ENCODE data around the gene P3H2.

P3H2 gene

GRCh38 chr3:190056742-190057141 lies 64.0 kb downstream of the P3H2 start:
- DNase-seq (ENCODE audit: low spot score in 2 of 2) (no peak), ATAC-seq (replicated peaks; ENCODE audit: extremely low read depth, poor library complexity, severe bottlenecking) (no peak)
- H3K4me3 Mint-ChIP-seq, result no peak overlapping the region
- H3K27me3 Mint-ChIP-seq, result peaks cover 26% of the 10 kb centered on the region
- no peak overlapping the region for H3K27ac Mint-ChIP-seq (ENCODE audit: low read depth)
- H3K9me3 Mint-ChIP-seq, result no peaks in the 10 kb centered on the region
- H3K4me1 Mint-ChIP-seq, result no peaks in the 10 kb centered on the region
- H3K36me3 Mint-ChIP-seq (ENCODE audit: insufficient read depth), result peaks cover 2% of the 10 kb centered on the region

DNA sequence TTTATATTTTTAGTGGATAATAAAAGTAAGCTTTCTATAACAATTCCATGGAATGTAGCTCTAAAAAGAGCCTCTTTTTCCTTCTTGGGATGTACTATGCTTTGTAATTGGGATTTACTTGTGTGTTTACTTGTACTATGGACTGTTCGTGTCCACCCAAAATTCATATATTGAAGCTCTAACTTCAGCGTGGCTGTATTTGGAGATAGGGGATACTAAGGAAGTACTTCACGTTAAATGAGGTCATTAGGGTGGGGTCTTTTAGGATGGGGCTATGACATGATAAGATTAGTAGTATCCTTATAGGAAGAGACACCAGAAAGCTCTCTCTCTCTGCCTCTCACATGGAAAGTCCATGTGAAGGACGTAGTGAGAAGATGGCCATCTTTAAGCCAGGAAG lies 64.9 kb downstream of the P3H2 start:
- Mint-ChIP-seq H3K4me3 (no peak overlapping the region), H3K4me1 (no peaks in the 10 kb centered on the region), H3K36me3 (ENCODE audit: insufficient read depth) (peaks cover 2% of the 10 kb centered on the region), H3K27me3 (peaks cover 26% of the 10 kb centered on the region), H3K9me3 (no peaks in the 10 kb centered on the region), H3K27ac (ENCODE audit: low read depth) (no peak overlapping the region)
- no peak for ATAC-seq (replicated peaks; ENCODE audit: extremely low read depth, poor library complexity, severe bottlenecking)
- no peak for DNase-seq (ENCODE audit: low spot score in 2 of 2)

DNA sequence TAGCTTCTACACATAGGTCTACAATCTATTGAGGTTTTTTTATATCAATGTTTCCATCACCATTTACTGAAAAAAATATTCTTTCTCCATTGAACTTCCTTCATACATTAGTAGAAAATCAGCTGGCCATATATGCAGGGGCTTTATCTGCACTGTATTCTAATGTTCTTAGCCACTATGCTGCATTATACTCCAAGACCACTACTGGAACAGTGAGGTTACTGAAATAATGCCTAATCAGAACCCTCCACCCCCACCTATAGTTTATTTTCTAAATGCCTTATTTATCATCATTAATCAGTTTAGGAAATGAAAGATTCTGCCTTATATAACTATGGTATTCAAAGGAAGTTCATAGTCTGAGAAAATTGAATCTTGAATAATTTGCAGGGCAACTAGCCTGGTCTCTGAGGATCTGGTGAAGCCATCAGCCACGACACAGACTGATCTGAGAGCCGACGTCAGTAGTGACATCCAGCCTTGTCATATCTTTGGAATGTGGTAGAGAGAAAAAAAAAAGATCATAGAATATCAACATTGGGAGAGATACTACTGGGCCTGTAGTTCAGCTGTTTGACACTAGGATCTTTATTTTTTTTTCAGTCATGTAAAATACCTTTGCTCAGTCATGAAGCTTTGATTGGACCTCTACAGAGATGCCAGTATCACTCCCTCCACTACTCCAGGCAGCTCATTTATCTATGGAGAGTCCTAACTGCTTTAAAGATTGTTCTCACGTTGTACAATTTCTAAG lies 66.6 kb downstream of the P3H2 start:
- Mint-ChIP-seq H3K4me1 (no peaks in the 10 kb centered on the region), H3K9me3 (no peaks in the 10 kb centered on the region), H3K27me3 (peaks cover 29% of the 10 kb centered on the region), H3K36me3 (ENCODE audit: insufficient read depth) (peaks cover 2% of the 10 kb centered on the region), H3K27ac (ENCODE audit: low read depth) (no peak overlapping the region), H3K4me3 (no peak overlapping the region)
- no peak for ATAC-seq (replicated peaks; ENCODE audit: extremely low read depth, poor library complexity, severe bottlenecking)
- no peak for DNase-seq (ENCODE audit: low spot score in 2 of 2)

GRCh38 chr3:190051641-190052040 lies 69.1 kb downstream of the P3H2 start:
- peaks cover 2% of the 10 kb centered on the region for H3K36me3 Mint-ChIP-seq (ENCODE audit: insufficient read depth)
- peaks cover 37% of the 10 kb centered on the region for H3K27me3 Mint-ChIP-seq
- H3K9me3 Mint-ChIP-seq, result no peaks in the 10 kb centered on the region
- H3K4me3 Mint-ChIP-seq, result no peak overlapping the region
- no peak overlapping the region for H3K27ac Mint-ChIP-seq (ENCODE audit: low read depth)
- no peak for ATAC-seq (replicated peaks; ENCODE audit: extremely low read depth, poor library complexity, severe bottlenecking)
- H3K4me1 Mint-ChIP-seq, result no peaks in the 10 kb centered on the region
- no peak for DNase-seq (ENCODE audit: low spot score in 2 of 2)

- no peak overlapping the region for H3K27ac Mint-ChIP-seq (ENCODE audit: low read depth)
- H3K4me1 Mint-ChIP-seq, result no peaks in the 10 kb centered on the region
- H3K36me3 Mint-ChIP-seq (ENCODE audit: insufficient read depth), result peaks cover 2% of the 10 kb centered on the region
- no peak overlapping the region for H3K4me3 Mint-ChIP-seq
- peaks cover 49% of the 10 kb centered on the region for H3K27me3 Mint-ChIP-seq
- ATAC-seq (replicated peaks; ENCODE audit: extremely low read depth, poor library complexity, severe bottlenecking), result no peak
- no peak for DNase-seq (ENCODE audit: low spot score in 2 of 2)
- no peaks in the 10 kb centered on the region for H3K9me3 Mint-ChIP-seq
These were observed 71.7 kb downstream of the P3H2 start for GRCh38 chr3:190048932-190049441.

- no peaks in the 10 kb centered on the region for H3K9me3 Mint-ChIP-seq
- peaks cover 70% of the 10 kb centered on the region for H3K27me3 Mint-ChIP-seq
- DNase-seq (ENCODE audit: low spot score in 2 of 2), result no peak
- no peak overlapping the region for H3K27ac Mint-ChIP-seq (ENCODE audit: low read depth)
- no peak overlapping the region for H3K4me3 Mint-ChIP-seq
- no peaks in the 10 kb centered on the region for H3K36me3 Mint-ChIP-seq (ENCODE audit: insufficient read depth)
- no peaks in the 10 kb centered on the region for H3K4me1 Mint-ChIP-seq
- ATAC-seq (replicated peaks; ENCODE audit: extremely low read depth, poor library complexity, severe bottlenecking), result no peak
These were observed 75.7 kb downstream of the P3H2 start for GRCh38 chr3:190044974-190045373.

DNA sequence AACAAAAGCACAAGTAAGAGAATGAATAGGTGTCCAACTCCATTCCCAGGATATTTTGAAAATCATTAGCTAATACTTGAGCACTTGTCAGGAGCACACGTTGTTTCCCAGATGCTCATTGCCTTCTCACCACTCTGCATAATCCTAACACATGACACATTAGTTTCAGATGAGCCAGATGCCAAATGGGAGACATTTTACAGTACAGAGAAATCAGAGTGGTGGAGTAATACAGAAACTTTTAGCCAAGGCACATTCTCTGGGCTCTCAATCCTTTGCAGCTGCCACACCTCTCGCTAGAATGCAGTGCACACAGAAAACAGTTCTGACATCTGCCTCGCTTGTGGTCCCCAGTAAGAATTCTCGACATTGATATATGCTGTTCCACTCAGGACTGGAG lies 76.6 kb downstream of the P3H2 start:
- ATAC-seq (replicated peaks; ENCODE audit: extremely low read depth, poor library complexity, severe bottlenecking) (no peak), DNase-seq (ENCODE audit: low spot score in 2 of 2) (no peak)
- Mint-ChIP-seq H3K27ac (ENCODE audit: low read depth) (no peak overlapping the region), H3K4me3 (no peak overlapping the region), H3K36me3 (ENCODE audit: insufficient read depth) (no peaks in the 10 kb centered on the region), H3K4me1 (no peaks in the 10 kb centered on the region), H3K27me3 (peaks cover 75% of the 10 kb centered on the region), H3K9me3 (no peaks in the 10 kb centered on the region)

GRCh38 chr3:190043741-190044140 lies 77.0 kb downstream of the P3H2 start:
- Mint-ChIP-seq H3K4me3 (no peak overlapping the region), H3K9me3 (no peaks in the 10 kb centered on the region), H3K27me3 (peaks cover 71% of the 10 kb centered on the region), H3K27ac (ENCODE audit: low read depth) (no peak overlapping the region), H3K36me3 (ENCODE audit: insufficient read depth) (no peaks in the 10 kb centered on the region), H3K4me1 (no peaks in the 10 kb centered on the region)
- no peak for DNase-seq (ENCODE audit: low spot score in 2 of 2)
- ATAC-seq (replicated peaks; ENCODE audit: extremely low read depth, poor library complexity, severe bottlenecking), result no peak

DNA sequence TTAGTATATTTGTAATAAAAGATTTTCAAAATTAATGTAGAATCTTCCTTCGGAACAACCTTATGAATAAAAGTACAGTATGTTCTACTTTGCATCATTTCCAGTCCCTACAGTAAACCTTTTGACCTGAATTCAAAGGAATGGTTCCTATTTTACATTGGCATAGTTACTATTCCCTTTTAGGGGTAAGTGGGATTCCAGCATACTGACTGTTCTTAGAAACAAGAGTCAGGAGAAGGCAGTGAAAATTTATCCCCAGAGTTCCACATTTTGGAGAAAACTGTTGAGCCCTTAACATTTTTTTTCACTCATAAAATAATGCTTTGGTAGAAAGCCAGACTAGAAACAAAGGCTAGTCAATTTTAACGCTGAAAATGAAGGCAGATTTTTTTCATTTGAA lies 78.1 kb downstream of the P3H2 start:
- Mint-ChIP-seq H3K4me1 (no peaks in the 10 kb centered on the region), H3K9me3 (no peaks in the 10 kb centered on the region), H3K4me3 (no peak overlapping the region), H3K36me3 (ENCODE audit: insufficient read depth) (no peaks in the 10 kb centered on the region), H3K27me3 (peaks cover 64% of the 10 kb centered on the region), H3K27ac (ENCODE audit: low read depth) (no peak overlapping the region)
- ATAC-seq (replicated peaks; ENCODE audit: extremely low read depth, poor library complexity, severe bottlenecking) (no peak), DNase-seq (ENCODE audit: low spot score in 2 of 2) (no peak)

DNA sequence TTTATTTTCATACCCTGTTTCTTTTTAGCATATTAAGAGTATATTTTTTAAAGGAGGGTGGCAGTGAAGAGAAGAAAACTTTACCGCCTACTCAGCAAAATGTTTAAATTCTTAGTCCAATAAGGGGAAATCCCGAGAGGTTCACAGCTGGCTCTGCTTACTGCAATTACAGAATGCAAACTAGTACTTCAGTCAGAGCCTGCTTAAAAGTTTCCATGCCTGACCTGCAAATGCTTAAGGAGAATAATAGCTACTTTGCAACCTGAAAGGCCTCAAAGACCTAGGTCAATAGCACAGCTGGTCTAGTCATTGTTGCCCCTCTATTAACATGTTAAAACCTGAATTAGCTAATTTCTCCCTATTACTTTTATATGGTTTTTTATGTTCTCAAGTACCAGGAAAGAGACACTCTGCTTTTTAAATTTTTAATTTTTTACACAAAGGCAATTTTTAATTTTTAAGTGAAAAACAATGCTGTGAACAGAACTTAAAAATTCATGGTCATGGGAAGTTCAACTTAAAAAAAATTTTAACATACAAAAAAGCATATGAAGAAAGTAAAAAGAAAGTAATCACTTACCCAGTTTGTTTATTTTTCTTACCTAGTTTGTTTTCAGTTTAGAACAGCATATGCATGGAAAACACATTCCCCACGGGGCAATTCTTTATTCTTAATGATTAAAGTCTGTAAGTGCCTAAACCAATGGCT lies 79.2 kb downstream of the P3H2 start:
- Mint-ChIP-seq H3K4me3 (no peak overlapping the region), H3K36me3 (ENCODE audit: insufficient read depth) (no peaks in the 10 kb centered on the region), H3K27me3 (peaks cover 59% of the 10 kb centered on the region), H3K9me3 (no peaks in the 10 kb centered on the region), H3K4me1 (no peaks in the 10 kb centered on the region), H3K27ac (ENCODE audit: low read depth) (no peak overlapping the region)
- DNase-seq (ENCODE audit: low spot score in 2 of 2), result no peak
- no peak for ATAC-seq (replicated peaks; ENCODE audit: extremely low read depth, poor library complexity, severe bottlenecking)

DNA sequence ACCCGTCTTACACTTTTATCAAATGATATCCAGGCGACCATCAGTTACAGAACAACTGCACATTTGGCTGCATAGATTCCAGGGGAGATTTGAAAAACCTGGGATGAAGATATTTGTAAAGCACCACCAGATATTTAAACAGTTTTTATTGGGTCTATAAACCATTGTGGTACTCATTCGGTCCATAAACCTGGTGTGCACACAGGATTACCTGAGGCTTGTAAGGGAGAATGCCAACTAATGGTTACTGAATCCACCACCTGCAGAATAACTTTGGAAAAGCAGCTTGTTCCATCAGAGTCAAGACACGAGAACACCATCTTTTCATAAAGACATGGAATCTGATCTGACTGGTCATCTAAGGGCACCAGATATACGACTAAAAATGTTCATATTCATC lies 80.6 kb downstream of the P3H2 start:
- Mint-ChIP-seq H3K4me3 (no peak overlapping the region), H3K27me3 (peaks cover 59% of the 10 kb centered on the region), H3K9me3 (no peaks in the 10 kb centered on the region), H3K27ac (ENCODE audit: low read depth) (no peak overlapping the region), H3K36me3 (ENCODE audit: insufficient read depth) (no peaks in the 10 kb centered on the region), H3K4me1 (no peaks in the 10 kb centered on the region)
- ATAC-seq (replicated peaks; ENCODE audit: extremely low read depth, poor library complexity, severe bottlenecking), result no peak
- no peak for DNase-seq (ENCODE audit: low spot score in 2 of 2)

- DNase-seq (ENCODE audit: low spot score in 2 of 2), result no peak
- Mint-ChIP-seq H3K27me3 (peaks cover 54% of the 10 kb centered on the region), H3K9me3 (no peaks in the 10 kb centered on the region), H3K36me3 (ENCODE audit: insufficient read depth) (no peaks in the 10 kb centered on the region), H3K4me1 (no peaks in the 10 kb centered on the region), H3K4me3 (no peak overlapping the region), H3K27ac (ENCODE audit: low read depth) (no peak overlapping the region)
- ATAC-seq (replicated peaks; ENCODE audit: extremely low read depth, poor library complexity, severe bottlenecking), result no peak
These were observed 82.4 kb downstream of the P3H2 start for GRCh38 chr3:190038050-190038933.
